ENCODE measurements around the gene STUM.

Gene STUM

DNA sequence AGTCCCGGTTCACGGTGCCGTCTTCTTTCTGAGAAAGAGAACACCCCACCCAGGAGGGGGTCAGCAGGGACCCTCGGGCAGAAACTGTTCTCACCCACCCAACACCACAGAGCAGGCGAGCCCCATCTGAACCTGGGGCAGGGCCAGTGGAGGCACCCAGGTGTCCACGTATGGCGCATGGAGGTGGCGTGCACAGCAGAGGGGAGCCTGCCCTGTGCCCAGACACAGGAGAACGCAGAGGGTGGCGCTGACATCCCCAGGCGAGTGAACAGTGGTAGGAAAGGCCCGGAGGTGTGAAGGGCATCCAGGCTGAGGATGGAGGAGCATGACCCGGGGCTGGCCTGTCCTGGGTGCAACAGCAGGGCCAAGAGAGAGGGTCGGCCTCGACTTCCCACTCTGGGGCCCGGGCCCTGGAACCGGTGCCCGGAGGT is 91.1 kb downstream of the STUM start:
- DNase-seq = peak; percentile 2
- ATAC-seq = no peak

GRCh38 chr1:226640321-226641136 is 92.0 kb downstream of the STUM start:
- peak; percentile 2 for DNase-seq
- no peak for ATAC-seq

- no peak for ATAC-seq
- no peak for DNase-seq
Measured at GRCh38 chr1:226641671-226642231, 93.2 kb downstream of the STUM start.

GRCh38 chr1:226642421-226642820 is 93.9 kb downstream of the STUM start:
- ATAC-seq = no peak
- DNase-seq = no peak

- peak; percentile 96 for ATAC-seq
Measured at GRCh38 chr1:226643177-226643576, 94.6 kb downstream of the STUM start.

GRCh38 chr1:226643611-226644540 is 95.3 kb downstream of the STUM start:
- DNase-seq (peak; percentile 52), ATAC-seq (peak; percentile 9)

More at GRCh38 chr1:226643177-226643576, 94.6 kb downstream of the STUM start:
- peak; percentile 72 for DNase-seq

DNA sequence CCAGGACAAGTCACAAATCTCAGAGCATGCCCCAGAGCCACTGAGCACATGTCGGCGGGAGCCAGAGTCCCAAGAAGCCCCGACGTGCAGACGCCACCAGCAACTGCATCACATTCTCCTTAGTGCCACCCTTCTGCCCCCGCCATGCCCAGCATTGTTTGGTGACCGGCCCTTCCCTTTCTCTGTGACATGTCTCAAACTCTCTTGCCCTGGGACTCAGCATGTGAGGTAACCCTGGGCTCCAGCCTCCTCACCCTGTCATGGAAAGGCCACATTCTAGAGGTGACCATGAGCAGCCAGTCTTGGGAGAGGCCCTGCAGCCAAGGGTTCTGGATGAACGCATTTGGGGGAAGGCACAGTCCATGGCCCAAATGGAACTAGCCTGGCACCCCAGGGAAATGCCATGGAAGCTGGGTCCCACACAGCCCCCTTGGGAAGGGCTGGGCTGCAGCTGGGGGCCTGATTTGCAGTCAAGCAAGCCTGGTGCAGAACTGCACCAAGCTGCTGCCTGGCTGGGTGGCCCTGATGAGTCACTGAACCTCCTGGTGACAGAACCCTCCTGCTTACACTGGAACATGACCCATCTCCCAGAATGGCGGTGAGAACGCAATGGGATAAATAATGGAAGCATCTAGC is 96.1 kb downstream of the STUM start:
- peak; percentile 31 for ATAC-seq
- DNase-seq = peak; percentile 39

- no peak for DNase-seq
- no peak for ATAC-seq
Measured at GRCh38 chr1:226645279-226645976, 96.9 kb downstream of the STUM start.

- ATAC-seq = no peak
- no peak for DNase-seq
Measured at GRCh38 chr1:226646026-226646869, 97.7 kb downstream of the STUM start.

DNA sequence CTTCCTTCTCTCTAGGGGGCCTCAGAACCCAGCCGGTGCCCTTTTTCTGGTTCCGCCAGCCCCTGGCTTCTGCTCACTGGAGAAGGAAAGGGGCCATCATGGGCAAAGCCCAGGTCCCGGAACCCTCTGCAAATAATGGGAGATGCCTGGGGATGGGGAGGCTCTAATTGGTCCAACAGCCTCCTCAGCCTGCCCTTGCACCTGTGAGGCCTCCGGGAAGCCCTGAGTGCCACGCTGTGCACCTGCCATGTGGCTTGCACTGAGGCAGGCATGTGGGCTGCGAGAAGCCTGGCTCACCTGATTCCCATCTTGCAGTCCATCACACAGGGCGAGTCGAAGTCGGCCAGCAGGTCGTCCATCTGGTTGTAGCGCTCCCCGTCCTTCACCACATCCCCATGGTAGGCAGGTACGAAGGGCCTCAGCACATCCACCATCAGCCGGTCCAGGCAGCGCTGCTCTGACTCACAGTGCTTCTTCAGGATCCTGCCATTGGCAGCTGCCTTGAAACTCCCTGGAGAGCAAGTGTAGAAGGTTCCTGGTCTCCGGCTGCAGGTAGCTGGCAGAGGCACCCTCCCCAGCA is 98.4 kb downstream of the STUM start:
- DNase-seq (no peak), ATAC-seq (no peak)

- ATAC-seq = no peak
Measured at GRCh38 chr1:226647719-226648118, 99.2 kb downstream of the STUM start.

GRCh38 chr1:226648421-226648820 is 99.9 kb downstream of the STUM start:
- no peak for ATAC-seq
- DNase-seq = no peak

More at GRCh38 chr1:226647719-226648118, 99.2 kb downstream of the STUM start:
- no peak for DNase-seq

DNA sequence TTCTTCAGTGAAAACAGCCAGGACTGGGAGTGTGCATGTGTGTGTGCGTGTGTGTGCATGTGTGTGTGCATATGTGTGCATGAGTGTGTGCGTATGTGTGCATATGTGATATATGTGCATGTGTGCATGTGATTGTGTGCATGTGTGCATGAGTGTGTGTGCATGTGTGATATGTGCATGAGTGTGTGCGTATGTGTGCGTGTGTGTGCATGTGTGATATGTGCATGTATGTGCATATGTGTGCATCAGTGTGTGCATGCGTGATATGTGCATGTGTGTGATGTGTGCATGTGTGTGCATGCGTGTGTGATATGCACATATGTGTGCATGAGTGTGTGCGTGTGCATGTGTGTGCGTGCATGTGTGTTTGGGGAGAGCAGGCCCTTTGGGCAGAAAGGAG is 100.7 kb downstream of the STUM start:
- no peak for ATAC-seq

DNA sequence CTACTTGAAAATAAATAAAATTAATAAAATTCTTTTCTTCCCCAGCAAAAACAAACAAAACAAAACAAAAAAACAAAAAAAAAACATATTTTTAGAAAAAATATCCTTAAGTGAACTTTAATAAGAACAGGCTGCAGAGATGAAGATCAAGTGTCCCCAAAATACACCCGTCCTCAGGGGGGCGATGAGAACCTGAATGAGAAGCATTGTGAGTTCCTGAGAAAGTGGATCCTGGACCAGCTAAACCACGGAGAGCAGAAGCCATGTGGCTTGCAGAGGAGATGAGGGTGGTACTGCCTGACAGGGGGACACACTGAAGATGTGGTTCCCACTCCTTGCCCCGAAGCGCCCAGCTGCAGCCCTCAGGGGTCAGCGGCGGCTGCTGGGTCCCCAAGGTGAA is 101.2 kb downstream of the STUM start:
- no peak for DNase-seq
- ATAC-seq = no peak

More for the DNA sequence above, 100.7 kb downstream of the STUM start:
- DNase-seq = no peak

DNA sequence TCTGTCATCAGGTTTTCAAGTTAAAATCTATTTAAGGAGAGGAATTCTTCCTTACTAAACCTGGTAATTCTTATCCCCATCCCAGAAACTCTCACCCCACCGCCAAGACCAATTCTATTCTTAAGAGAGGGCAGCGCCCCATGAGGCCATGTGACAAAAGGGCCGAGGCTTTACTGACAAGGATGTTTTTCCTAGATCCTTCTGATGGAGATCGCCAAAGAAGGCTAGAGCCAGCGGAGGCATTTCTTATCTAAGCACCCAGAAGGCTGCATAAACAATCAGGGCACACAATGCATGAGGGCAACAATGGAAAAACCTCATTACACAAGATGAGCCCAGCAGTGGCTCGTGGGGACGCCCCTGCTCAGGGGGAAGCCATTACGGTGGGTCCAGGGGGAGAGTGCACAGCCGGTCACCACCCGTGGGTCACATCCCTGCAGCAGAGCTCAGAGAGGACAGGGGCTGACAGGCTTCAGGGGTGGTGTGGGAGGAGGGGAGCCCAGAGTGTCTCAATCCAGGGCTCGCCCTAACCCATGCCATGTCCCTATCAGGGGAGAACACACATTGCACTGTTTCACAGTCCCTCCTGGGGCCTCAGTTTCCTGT is 101.8 kb downstream of the STUM start:
- DNase-seq (no peak), ATAC-seq (no peak)

GRCh38 chr1:226651041-226651731 is 102.6 kb downstream of the STUM start:
- no peak for ATAC-seq
- no peak for DNase-seq

DNA sequence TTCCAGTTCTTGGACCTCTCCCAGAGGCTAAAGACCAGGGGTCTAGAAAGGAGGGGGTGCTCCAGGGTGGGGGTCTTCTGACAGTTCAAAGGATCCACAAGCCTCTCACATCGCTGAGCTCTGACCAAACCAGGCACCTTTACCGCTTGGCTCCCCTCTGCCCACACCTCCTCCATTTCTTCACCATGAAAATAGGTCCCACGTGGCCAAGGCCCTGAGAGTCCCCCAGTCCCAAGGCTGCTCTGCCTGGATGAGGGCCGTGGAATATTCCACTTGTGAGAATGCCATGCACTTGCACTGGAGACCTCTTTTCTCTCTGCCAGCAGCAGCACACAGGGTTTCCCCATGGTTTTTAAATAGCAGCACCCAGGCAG is 103.2 kb downstream of the STUM start:
- no peak for ATAC-seq
- no peak for DNase-seq

DNA sequence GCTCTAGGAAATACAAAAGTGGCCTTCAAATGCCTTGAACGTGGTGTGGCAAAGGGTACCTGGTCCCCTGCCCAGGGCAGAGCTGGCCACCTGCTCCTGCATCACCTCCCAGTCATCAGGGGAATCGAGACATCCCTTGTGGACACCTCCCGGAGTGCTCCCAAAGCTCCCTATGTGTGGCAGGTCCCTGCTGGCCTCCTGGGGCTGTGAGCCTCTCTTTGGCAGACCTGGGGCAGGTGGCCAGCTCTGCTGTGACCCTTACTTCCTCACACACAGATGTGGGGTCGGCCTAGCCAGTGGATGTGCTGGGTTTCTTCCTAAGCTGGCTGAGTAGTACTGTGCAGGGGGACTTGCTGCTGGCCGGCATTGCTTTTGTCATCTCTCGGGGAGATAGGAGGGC is 104.0 kb downstream of the STUM start:
- DNase-seq = no peak
- ATAC-seq = no peak

DNA sequence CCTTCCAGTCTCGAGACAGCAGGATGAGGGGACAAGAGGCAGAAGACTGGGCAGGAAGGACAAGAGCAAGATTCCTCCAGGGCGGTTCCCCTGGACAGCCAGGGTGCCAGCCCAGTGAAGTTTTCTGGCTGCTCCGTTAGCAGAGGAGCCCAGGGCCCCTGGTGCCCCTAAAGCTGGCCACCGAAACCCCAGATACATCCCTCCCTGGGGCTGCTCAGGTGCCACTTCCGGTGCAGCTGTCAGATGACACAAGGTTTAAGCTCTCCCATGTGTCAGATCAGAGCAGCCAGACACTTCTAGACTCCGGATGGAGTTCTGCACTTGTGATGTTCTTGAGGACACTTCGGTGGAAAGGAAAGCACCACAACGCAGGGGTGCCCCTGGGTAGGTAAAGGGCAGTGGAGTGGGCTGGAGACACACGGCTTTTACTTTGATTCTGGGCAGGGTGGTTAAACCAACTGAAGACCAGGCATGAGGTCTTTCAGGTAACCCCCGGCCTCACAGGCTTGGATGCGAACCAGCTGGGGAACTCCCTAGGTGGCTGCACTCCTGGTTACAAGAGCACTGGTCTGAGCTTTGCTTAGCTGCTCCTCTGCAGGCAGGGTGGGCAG is 104.9 kb downstream of the STUM start:
- ATAC-seq (peak; percentile 82), DNase-seq (peak; percentile 58)

Measured in stimulated activated naive CD8-positive, alpha-beta T cell treated with anti-CD3 and anti-CD28 coated beads, Interleukin-15, Interleukin-2, amounts not matched to agents 100 U/mL and 50 U/mL, for 24 hours (primary cell).